H1 (cell line): ENCODE results near the gene VIPR2.

Experiments used
- CTCF ChIP-seq, 3 experiments: IDR thresholded peaks; 1 replicate in 2 of 3; 2 replicates in 1 of 3; pipeline versions ENCODE4 v1.5.1 to v1.6.1; 2011; ENCODE audit warnings: low read length in 3 of 3, mild to moderate bottlenecking in 3 of 3, inconsistent platforms in 2 of 3, low read depth in 1 of 3, moderate library complexity in 1 of 3; ENCODE audit not compliant: insufficient read depth in 1 of 3; ENCODE audit errors: control extremely low read depth in 1 of 3
- E2F6 ChIP-seq: IDR thresholded peaks from 2 replicates; pipeline ENCODE4 v1.6.1; 2012; ENCODE audit warnings: inconsistent platforms
- EZH2 ChIP-seq: fragments of 200-600 bp; sonication (generic); IDR thresholded peaks from 2 replicates; pipeline ENCODE4 v1.7.1; 2012; ENCODE audit warnings: low read depth, mild to moderate bottlenecking, moderate library complexity, low read length, inconsistent platforms; ENCODE audit not compliant: severe bottlenecking
- JUND ChIP-seq: IDR thresholded peaks from 2 replicates; pipeline ENCODE4 v1.6.1; 2011; ENCODE audit warnings: mild to moderate bottlenecking, improper control_type of control experiment, low read length
- POLR2A ChIP-seq, 2 experiments: IDR thresholded peaks; 1 replicate in 1 of 2; 2 replicates in 1 of 2; pipeline ENCODE4 v1.6.1; 2011; ENCODE audit warnings: low read depth in 2 of 2, low read length in 2 of 2, mild to moderate bottlenecking in 2 of 2; ENCODE audit errors: control extremely low read depth in 1 of 2

- TF ChIP-seq POLR2A (IDR thresholded peaks at IDR 0.05; ENCODE audit: control extremely low read depth in 1 of 2, low read depth in 2 of 2, low read length in 2 of 2) (no peak), EZH2 (no peak), CTCF (IDR thresholded peaks at IDR 0.05; ENCODE audit: control extremely low read depth in 1 of 3, insufficient read depth in 1 of 3, low read depth in 1 of 3, low read length in 3 of 3) (no peak), E2F6 (no peak), JUND (no peak)
These were observed 130.8 kb downstream of the VIPR2 start for GRCh38 chr7:159013825-159014289.
